Hematopoietic multipotent progenitor cell treated with erythropoietin and hydrocortisone succinate and interleukin-3 and kit ligand, for 6 days (in vitro differentiated cells): ENCODE results near the gene IGSF9B.

Experiments
- DNase-seq: peaks from one replicate; pipeline ENCODE4 v3.0.0-alpha.2; 2015

The IGSF9B gene

DNA sequence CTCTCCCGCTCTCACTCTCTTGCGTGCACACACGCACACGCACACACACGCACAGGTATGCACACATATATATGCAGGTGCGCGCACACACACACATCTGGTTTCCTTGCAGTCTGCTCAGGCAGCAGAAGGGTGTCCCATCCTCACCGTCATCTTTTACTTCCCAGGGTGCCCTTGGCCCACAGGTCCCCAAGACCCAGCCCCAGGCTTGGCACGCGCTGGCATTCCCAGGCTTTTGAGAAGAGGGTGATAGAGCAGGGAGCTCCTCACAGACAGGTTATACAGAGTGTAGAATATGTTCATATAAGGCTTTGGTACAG, 59.5 kb downstream of the IGSF9B start:
- no peak for DNase-seq

DNA sequence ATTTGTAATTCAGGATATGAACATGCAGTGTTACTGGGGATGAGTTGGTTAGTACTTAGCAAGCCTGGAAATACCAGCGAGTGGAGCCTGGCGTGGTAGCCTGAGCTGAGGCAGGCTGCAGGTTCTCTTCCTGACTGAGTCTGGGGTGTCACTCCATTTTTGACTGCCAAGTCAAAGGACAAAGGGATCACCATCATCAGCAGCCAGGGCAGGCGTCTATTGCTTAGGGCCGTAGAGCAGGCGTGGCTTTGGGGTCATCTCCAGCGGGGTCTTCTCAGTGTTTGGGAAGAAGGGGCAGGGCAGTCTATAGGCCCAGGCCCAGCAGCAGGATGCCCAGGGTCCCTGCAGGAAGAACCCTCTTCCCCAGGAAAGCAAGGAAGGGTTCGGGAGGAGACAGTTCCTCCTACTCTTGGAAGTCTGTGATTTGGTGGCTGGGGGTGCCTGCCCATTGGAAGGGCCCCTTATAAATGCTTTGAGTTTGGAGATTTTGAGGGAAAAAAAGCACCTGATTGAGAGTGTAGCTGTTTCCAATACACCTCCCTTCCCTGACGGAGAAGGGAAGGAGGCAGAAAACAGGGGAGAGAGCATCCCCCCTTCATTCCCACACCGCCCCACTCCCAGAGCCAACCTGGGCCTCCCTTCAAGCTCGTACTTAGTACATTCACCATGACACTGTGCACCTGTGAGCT, 60.0 kb downstream of the IGSF9B start:
- no peak for DNase-seq

DNA sequence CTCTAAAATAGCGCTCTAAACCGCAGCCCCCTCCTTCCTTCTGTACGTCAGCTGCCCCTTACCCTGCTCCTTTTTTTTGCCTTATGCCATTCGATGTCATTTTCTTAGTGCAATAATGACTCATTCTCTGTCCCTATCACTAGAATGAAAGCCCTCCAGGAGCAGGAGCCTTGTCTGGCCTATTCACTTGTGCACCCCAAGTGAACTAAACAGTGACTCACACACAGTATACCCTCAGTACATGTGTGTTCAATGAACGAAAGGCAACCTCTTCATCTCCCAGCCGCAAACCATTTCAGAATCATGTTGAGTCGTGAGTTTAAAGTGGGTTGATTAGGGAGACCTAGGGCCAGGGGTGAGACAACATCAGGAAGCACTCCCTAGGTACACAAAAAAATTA, 60.7 kb downstream of the IGSF9B start:
- DNase-seq, result no peak

DNA sequence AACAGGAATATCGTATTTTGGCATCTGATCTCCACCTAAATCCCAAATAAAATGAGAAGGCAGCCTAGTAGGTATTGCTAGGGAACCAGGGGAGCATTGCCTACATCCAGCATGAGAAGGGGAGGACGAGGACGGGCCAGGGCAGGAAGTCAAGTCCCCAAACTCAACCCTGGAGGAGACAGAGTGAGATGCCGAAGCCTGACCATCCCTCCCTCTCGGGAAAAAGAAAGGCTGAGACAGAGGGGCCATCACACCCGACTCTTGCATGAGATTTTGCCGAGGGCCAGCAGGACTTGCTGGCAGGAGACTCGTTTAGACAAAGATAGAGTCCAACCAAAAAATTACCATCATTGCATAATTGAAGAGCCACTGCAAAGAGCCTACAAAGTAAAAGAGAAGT, 61.2 kb downstream of the IGSF9B start:
- DNase-seq, result no peak

DNA sequence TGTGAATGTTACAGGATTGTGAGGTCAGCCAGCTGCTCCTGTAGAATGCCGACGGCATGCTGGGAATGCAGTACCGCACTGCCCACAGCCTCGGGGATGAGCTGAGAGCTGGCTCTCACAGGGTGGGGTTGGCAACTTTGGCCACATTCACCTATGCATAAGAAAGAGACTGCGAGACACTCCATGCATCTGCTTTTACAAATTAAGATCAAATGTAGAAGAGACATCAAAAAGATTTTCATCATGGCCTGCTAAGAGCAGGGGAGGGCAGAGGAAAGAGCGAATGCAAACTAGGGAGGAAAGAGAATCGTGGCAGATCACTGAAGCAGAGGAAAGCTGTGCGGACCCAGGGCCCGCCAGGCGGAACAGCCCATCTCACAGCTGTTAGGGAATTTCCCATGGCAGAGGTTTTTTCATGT, 61.7 kb downstream of the IGSF9B start:
- no peak for DNase-seq

DNA sequence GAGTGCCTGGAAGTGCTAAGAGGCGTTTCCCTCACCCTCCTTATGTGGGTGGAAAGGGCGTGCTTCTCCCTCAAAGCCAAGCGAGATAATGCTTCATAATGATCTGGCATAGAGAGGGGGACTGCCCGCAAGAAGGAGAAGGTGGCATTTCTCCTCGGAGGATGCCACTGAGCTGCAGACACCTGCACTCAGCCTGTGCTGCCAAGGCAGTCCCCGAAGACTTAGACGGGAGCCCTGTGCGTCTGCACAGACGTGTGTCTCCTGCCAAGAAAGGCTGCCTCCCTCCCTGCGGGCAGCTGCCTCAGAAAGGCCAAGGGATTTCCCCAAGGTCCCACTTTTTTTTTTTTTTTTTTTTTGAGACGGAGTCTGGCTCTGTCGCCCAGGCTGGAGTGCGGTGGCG, 63.4 kb downstream of the IGSF9B start:
- no peak for DNase-seq

DNA sequence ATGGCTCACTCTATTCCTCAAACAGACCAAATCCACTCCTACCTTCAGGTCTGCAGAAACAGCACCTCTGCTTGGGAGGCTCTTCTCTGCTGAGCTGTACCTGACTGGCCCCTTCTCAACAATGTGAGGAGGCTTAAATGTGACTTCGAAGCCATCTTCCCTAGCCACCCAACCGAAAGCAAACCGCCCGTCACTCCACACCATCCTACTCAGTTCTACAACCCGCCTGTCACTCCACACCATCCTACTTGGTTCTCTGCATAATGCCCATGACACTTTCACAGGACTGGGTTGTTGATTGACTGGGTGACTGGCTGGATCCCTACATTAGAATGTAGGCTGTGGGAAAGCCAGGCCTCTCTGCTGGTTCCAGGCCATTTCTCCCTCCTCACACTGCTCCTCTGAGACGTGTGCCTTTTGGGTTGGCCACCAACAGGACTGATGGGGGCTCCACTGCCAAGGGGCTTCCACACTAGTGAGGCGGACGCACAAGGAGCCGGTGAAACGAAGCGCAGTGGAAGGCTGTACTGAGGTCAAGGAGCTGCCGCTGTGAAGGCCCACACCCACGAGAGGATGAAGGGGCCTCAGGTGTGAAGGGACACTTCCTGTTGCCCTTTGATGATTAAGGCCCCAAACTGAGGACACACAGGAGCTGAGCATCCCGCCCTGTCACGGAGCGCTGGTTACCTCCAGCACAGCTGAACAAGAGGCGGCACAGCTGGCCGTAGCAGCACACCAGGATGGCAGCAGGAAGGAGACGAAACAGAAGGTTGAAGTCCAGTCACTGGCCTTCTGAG, 64.0 kb downstream of the IGSF9B start:
- DNase-seq, result no peak

DNA sequence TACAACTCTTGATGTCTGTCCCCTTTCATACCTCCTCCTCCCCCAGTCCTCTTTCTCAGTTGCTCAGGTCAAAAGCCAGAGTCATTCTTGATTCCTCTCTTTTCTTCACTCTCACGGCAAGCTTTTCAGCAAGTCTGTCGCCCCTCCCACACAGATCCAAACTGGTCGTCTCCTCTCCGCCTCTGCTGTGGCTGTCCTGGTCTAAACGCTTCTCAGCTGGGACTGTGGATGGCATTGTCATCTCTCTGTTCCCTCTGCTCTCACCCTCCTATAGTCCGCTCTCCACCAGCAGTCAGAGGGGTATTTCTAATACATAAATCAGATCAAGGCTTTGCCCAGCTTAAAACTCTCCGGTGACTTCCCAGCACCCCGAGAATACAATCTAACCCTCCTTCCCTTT, 64.6 kb downstream of the IGSF9B start:
- DNase-seq, result no peak

DNA sequence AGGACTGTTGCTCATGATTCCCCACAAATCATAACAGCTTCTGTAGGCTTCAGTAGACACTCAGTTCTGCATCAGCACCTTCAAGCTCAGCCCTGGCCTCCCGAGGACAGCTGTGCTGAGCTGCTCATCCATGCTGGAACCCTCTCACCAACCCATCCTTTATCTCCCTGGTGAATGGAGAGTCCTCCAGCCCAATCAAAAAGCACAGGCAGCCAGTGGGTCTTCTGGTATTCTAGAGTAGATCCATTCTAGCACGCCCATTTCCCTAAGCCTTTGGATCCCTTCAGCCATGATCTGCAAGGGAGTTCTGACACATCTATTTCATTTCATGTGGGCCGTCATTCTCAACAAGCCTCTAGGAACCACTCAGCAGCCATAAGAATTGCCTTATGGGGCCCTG, 66.9 kb downstream of the IGSF9B start:
- no peak for DNase-seq

DNA sequence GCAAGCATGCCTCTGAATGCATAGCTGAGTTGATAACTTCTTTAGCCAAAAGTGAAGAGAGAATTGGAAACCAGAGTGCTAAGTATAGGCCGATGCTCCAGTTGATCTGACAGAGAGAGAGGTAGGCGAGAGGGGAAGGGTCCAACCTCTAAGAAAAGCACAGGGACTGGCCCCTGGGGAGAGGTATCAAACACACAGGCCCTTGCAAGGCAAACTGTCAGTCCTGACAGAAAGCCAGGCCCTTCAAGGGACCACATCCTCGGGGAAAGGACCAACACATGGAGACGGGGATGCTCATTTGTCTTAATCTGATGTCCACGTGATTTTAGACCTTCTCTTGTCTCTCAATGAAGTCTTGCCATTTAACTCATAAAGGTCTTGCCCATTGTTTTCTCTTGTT, 67.6 kb downstream of the IGSF9B start:
- no peak for DNase-seq

DNA sequence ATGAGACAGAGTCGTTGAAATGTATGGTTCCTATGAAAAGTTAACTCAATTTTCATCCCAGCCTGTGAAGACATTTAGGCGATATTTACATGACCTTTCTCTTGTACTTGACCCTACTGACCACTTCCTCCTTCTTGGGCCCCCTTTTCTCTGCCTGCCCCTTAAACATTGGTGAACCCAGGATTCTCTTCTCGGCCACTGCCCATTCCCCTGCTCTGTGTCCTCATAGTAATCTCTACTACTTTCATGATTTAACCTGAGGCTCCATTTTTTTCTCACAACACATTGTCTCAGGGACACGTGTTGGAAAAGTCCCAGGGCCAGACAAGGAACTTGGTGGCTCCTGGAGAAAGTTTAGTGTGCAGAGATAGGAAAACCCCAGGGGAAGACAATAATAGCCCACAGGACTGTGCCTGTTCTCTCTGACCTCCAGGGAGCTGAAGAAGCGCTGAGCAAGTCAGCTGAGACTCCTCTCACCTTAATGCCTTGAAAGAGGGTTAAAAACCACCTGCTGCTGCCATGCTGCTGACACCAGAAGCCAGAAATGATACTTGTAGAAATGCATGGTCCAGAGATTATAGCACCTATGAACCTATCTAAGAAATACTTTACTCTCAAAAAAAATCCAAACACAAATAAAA, 69.0 kb downstream of the IGSF9B start:
- no peak for DNase-seq

DNA sequence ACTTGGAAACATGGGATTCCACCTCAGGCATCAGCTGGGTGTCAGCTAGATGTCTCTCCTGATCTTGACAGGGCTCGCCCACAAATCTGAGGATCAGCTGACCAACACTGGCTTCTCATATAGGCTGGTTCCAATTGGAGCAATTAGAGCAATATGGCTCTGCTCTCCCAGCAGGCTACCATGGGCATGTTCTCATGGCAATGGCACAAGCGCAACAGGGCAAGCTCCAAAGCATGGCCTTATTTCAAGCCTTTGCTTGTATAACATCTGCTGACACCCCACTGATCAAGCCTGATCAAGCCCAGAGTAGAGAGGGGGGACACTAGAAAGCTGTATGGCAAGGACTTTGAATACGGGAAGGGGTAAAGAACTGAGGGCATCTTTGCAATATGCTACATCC, 70.7 kb downstream of the IGSF9B start:
- DNase-seq, result no peak

DNA sequence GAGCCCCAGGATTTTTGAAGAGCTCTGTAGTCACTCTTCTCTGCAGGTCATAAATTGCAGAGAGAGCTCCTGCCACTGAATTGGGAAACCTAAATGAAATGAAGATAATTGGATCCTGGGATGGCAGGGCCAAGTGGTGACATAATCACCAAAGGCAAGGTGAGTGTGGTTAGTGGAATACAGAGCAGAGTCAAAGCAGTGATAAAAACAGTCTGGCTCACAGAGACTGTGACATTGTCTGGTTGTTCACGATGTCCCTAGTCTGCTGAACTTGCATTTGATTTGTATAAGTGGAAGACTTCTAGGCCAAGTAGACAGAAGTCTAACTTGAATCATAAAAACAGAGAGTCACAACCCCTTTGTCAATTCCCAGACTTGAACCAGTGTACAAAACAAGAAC, 84.6 kb downstream of the IGSF9B start:
- DNase-seq, result no peak

DNA sequence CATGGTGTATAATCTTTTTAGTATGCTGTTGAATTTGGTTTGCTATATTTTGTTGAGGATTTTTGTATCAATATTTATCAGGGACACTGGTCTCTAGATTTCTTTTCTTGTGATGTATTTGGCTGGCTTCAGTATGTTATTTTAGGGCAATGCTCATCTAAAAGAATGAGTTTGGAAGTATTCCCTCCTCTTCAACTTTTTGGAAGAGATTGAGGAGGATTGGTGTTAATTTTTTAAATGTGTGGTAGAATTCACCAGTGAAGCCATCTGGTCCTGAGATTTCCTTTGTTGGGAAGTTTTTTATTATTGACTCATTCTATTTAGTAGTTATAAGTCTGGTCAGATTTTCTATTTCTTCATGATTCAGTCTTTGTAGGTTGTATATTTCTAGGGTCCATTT, 89.3 kb downstream of the IGSF9B start:
- no peak for DNase-seq

DNA sequence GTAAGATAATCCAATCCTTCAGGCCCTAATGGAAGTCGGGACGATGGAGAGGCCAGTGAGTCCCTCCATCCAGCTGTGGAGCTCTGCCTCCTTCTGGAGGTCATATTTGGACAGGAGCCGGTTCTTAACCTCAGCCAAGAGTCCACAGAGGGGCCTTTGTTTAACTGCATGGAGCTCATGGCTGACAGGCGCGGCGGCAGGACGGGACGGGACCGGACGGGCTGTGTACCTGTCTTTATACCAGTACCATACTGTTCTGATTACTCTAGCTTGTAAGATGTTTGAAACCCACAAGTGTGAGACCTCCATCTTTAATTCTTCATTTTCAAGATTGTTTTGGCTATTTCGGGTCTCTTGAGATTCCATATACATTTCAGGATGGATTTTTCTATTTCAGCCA, 91.3 kb downstream of the IGSF9B start:
- DNase-seq, result no peak

DNA sequence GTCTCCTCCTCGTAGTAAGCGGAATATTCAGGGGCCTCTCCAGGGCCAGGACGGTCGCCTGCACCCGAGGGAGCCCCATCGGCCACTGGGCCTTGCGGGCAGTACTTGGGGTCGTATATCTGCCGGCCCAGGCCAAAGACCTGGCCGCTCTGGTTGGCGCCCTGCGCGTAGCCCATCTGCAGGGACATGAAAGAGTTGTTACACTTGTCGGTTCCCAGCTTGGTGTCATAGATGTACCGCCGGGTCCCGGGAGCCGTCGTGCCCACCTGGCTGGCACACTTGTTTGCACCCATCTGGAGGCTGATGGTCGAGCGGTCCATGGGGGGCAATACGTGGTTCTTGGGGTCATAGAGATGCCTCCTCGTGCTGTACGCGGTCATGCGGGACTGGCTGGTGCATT, 92.0 kb downstream of the IGSF9B start:
- no peak for DNase-seq

DNA sequence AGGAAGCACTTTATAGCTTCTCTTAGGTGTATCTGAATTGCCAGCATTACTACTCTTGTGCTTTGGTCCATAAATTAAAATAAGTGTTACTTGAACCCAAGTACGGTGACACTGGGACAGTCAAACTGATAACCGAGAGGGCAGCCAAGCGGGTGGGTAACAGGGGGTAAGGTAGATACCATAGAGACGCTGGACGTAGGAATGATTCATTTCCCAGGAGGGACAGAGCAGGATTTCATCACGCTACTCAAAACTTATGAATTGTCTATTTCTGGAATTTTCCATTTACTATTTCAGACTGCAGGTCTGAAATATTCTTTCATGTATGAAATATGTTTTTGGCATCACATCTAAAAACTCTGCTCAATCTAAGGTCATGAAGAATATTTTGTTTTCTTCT, 96.6 kb downstream of the IGSF9B start:
- no peak for DNase-seq
